HepG2 (cell line): Measurements from ENCODE around the gene C12orf43. TPM values are rescaled to one million over a fixed set of nuclear protein-coding genes. Genes with fewer than 3 reads are reported as not detected.

Source experiments
- DNMT1 ChIP-seq: sonication (generic); formaldehyde crosslinking; IDR thresholded peaks from 2 replicates; pipeline ENCODE4 v1.5.1; 2020; ENCODE audit warnings: mild to moderate bottlenecking, missing genetic modification reagents
- GLI4 ChIP-seq: sonication (generic); formaldehyde crosslinking; IDR thresholded peaks from 2 replicates; pipeline ENCODE4 v1.5.1; 2020; ENCODE audit warnings: missing genetic modification reagents, mild to moderate bottlenecking, moderate library complexity, borderline replicate concordance
- HNF1B ChIP-seq: sonication (generic); formaldehyde crosslinking; IDR thresholded peaks from 2 replicates; pipeline ENCODE4 v1.5.1; 2020; ENCODE audit warnings: mild to moderate bottlenecking, moderate library complexity, missing genetic modification reagents
- REST ChIP-seq, 2 experiments: IDR thresholded peaks; 2 replicates each; pipeline ENCODE4 v1.6.1; 2011 to 2012; ENCODE audit warnings: low read length in 2 of 2, borderline replicate concordance in 1 of 2, low read depth in 1 of 2, mild to moderate bottlenecking in 1 of 2, moderate library complexity in 1 of 2
- ZNF180 ChIP-seq: sonication (generic); formaldehyde crosslinking; IDR thresholded peaks from 2 replicates; pipeline ENCODE4 v1.4.0; 2020; ENCODE audit warnings: low read depth, missing genetic modification reagents, borderline replicate concordance
- ZNF605 ChIP-seq: sonication (generic); formaldehyde crosslinking; IDR thresholded peaks from 2 replicates; pipeline ENCODE4 v1.8.0; 2022; ENCODE audit warnings: mild to moderate bottlenecking, missing genetic modification reagents
- polyA plus RNA-seq, 8 experiments: library from polyadenylated mRNA; depleted of rRNA in 3 of 8; stranded (reverse) in 7 of 8; unstranded in 1 of 8; fragments of >200 nt; fragmentation: Illumina TruSeq in 4 of 8; extraction: Trizol in 4 of 8; gene quantifications; 2 replicates each; pipeline versions ENCODE4 v1.2.1 to v1.2.3, GENCODE V29; 2011 to 2016; ENCODE audit warnings: low read depth in 4 of 8, missing spikeins in 1 of 8, mixed read lengths in 1 of 8; ENCODE audit not compliant: insufficient read depth in 1 of 8
- total RNA-seq, 5 experiments: library from RNA; depleted of rRNA; stranded (reverse); fragments of >200 nt; fragmentation: Illumina TruSeq; extraction: Trizol; gene quantifications; 2 replicates each; pipeline ENCODE4 v1.2.3, GENCODE V29; 2016; ENCODE audit warnings: low read depth in 1 of 5
- TF ChIP-seq, protein P1 (sequence below): sonication (generic); formaldehyde crosslinking; conservative IDR thresholded peaks from 2 replicates; pipeline ENCODE4 v1.4.0; 2020; ENCODE audit warnings: missing genetic modification reagents
- TF ChIP-seq, protein P2 (sequence below): sonication (generic); formaldehyde crosslinking; IDR thresholded peaks from 2 replicates; pipeline ENCODE4 v1.5.1; 2020; ENCODE audit warnings: mild to moderate bottlenecking, missing genetic modification reagents
- TF ChIP-seq, protein P3 (sequence below): sonication (generic); formaldehyde crosslinking; IDR thresholded peaks from 2 replicates; pipeline ENCODE4 v1.4.0; 2020; ENCODE audit warnings: mild to moderate bottlenecking, missing genetic modification reagents

The C12orf43 gene
- total and polyA plus RNA-seq, 2 of the 13 experiments (the other 11 are each of a cell fraction or from before 2014, with no cell fraction given), result 7.9 to 11.1 TPM

- TF ChIP-seq REST (IDR thresholded peaks at IDR 0.05; ENCODE audit: borderline replicate concordance in 1 of 2, low read depth in 1 of 2, low read length in 2 of 2), result no peak
- TF ChIP-seq, protein P1, sequence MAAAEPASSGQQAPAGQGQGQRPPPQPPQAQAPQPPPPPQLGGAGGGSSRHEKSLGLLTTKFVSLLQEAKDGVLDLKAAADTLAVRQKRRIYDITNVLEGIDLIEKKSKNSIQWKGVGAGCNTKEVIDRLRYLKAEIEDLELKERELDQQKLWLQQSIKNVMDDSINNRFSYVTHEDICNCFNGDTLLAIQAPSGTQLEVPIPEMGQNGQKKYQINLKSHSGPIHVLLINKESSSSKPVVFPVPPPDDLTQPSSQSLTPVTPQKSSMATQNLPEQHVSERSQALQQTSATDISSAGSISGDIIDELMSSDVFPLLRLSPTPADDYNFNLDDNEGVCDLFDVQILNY, result no peak
- TF ChIP-seq ZNF605 (CRISPR knock-in tag), result no peak
- no peak for TF ChIP-seq ZNF180 (CRISPR knock-in tag)
- TF ChIP-seq, protein P2, sequence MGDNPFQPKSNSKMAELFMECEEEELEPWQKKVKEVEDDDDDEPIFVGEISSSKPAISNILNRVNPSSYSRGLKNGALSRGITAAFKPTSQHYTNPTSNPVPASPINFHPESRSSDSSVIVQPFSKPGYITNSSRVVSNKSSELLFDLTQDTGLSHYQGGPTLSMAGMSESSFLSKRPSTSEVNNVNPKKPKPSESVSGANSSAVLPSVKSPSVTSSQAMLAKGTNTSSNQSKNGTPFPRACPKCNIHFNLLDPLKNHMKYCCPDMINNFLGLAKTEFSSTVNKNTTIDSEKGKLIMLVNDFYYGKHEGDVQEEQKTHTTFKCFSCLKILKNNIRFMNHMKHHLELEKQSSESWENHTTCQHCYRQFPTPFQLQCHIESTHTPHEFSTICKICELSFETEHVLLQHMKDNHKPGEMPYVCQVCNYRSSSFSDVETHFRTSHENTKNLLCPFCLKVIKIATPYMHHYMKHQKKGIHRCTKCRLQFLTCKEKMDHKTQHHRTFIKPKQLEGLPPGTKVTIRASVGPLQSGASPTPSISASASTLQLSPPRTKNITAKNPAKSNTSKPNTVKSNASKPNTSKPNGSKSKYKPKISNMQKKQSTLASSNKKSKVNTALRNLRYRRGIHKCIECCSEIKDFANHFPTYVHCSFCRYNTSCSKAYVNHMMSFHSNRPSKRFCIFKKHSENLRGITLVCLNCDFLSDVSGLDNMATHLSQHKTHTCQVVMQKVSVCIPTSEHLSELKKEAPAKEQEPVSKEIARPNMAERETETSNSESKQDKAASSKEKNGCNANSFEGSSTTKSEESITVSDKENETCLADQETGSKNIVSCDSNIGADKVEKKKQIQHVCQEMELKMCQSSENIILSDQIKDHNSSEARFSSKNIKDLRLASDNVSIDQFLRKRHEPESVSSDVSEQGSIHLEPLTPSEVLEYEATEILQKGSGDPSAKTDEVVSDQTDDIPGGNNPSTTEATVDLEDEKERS, result no peak
- TF ChIP-seq, protein P3, sequence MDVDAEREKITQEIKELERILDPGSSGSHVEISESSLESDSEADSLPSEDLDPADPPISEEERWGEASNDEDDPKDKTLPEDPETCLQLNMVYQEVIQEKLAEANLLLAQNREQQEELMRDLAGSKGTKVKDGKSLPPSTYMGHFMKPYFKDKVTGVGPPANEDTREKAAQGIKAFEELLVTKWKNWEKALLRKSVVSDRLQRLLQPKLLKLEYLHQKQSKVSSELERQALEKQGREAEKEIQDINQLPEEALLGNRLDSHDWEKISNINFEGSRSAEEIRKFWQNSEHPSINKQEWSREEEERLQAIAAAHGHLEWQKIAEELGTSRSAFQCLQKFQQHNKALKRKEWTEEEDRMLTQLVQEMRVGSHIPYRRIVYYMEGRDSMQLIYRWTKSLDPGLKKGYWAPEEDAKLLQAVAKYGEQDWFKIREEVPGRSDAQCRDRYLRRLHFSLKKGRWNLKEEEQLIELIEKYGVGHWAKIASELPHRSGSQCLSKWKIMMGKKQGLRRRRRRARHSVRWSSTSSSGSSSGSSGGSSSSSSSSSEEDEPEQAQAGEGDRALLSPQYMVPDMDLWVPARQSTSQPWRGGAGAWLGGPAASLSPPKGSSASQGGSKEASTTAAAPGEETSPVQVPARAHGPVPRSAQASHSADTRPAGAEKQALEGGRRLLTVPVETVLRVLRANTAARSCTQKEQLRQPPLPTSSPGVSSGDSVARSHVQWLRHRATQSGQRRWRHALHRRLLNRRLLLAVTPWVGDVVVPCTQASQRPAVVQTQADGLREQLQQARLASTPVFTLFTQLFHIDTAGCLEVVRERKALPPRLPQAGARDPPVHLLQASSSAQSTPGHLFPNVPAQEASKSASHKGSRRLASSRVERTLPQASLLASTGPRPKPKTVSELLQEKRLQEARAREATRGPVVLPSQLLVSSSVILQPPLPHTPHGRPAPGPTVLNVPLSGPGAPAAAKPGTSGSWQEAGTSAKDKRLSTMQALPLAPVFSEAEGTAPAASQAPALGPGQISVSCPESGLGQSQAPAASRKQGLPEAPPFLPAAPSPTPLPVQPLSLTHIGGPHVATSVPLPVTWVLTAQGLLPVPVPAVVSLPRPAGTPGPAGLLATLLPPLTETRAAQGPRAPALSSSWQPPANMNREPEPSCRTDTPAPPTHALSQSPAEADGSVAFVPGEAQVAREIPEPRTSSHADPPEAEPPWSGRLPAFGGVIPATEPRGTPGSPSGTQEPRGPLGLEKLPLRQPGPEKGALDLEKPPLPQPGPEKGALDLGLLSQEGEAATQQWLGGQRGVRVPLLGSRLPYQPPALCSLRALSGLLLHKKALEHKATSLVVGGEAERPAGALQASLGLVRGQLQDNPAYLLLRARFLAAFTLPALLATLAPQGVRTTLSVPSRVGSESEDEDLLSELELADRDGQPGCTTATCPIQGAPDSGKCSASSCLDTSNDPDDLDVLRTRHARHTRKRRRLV (CRISPR knock-in tag), result no peak
- no peak for TF ChIP-seq DNMT1 (CRISPR knock-in tag)
- TF ChIP-seq HNF1B, result no peak
- TF ChIP-seq GLI4 (CRISPR knock-in tag), result no peak
- TF ChIP-seq, all 625 proteins: peak for 4
Measured at GRCh38 chr12:121061831-121062230, 45.5 kb upstream of the C12orf43 start (continued).
